ENCODE results near the gene GPC5. TPM values are rescaled to one million over a fixed set of nuclear protein-coding genes. Genes with fewer than 3 reads are reported as not detected.

The GPC5 gene
- total and polyA plus RNA-seq, 4 donors, result 0.51 to 22.4 (median 2.0) TPM

- TF ChIP-seq TAF1 (conservative IDR thresholded peaks at IDR 0.05), result no peak
- no peak for TF ChIP-seq GABPA (IDR thresholded peaks at IDR 0.05 in 1 of 2, conservative IDR thresholded peaks at IDR 0.05 in 1 of 2)
- TF ChIP-seq RXRA (IDR thresholded peaks at IDR 0.05), result no peak
- no peak for TF ChIP-seq ATF3 (IDR thresholded peaks at IDR 0.05)
- no peak for TF ChIP-seq FOXA2 (IDR thresholded peaks at IDR 0.05)
- no peak for TF ChIP-seq EGR1 (IDR thresholded peaks at IDR 0.05; ENCODE audit: low read depth in 2 of 2)
- no peak for TF ChIP-seq ZBTB33 (IDR thresholded peaks at IDR 0.05)
- H3K9ac ChIP-seq (ENCODE audit: low read depth in 1 of 2, low read length in 2 of 2), result no peak overlapping the region
These were observed 1093.4 kb downstream of the GPC5 start for GRCh38 chr13:92491839-92492238.

GRCh38 chr13:92494915-92495314, 1096.5 kb downstream of the GPC5 start:
- WGBS, result 92% methylated on average over 2 of the region's 2 CpGs
- Histone ChIP-seq H3K27ac (ENCODE audit: low read depth in 1 of 2, low read length in 2 of 2) (no peak overlapping the region), H3K4me3 (ENCODE audit: low read depth in 1 of 3, low read length in 3 of 3) (no peak overlapping the region), H3K36me3 (ENCODE audit: control insufficient read depth in 4 of 4, insufficient read depth in 3 of 4, low read depth in 1 of 4, low read length in 3 of 4) (no peaks in the 10 kb centered on the region), H3K9ac (ENCODE audit: low read depth in 1 of 2, low read length in 2 of 2) (no peak overlapping the region), H3K9me3 (ENCODE audit: control insufficient read depth in 4 of 4, low read length in 3 of 4) (no peaks in the 10 kb centered on the region), H3K27me3 (ENCODE audit: control insufficient read depth in 4 of 4, insufficient read depth in 4 of 4, low read length in 3 of 4) (no peaks in the 10 kb centered on the region), H3K4me1 (ENCODE audit: control insufficient read depth in 4 of 4, insufficient read depth in 4 of 4, low read length in 3 of 4) (no peaks in the 10 kb centered on the region)
- no peak for DNase-seq (ENCODE audit: low spot score)
- no peak for TF ChIP-seq SP1 (IDR thresholded peaks at IDR 0.05)
- no peak for TF ChIP-seq JUND (IDR thresholded peaks at IDR 0.05)
- TF ChIP-seq YY1 (IDR thresholded peaks at IDR 0.05), result no peak
- no peak for TF ChIP-seq NR2F2 (IDR thresholded peaks at IDR 0.05)
- TF ChIP-seq CTCF (IDR thresholded peaks at IDR 0.05; ENCODE audit: low read depth, low read length, missing input control), result no peak
- TF ChIP-seq FOXA1 (IDR thresholded peaks at IDR 0.05), result no peak
- TF ChIP-seq HNF4G (IDR thresholded peaks at IDR 0.05), result no peak
- TF ChIP-seq HNF4A (conservative IDR thresholded peaks at IDR 0.05), result no peak
- TF ChIP-seq FOXA2 (IDR thresholded peaks at IDR 0.05), result no peak
- no peak for TF ChIP-seq RXRA (IDR thresholded peaks at IDR 0.05)
- TF ChIP-seq EGR1 (IDR thresholded peaks at IDR 0.05; ENCODE audit: low read depth in 2 of 2), result no peak
- TF ChIP-seq REST (IDR thresholded peaks at IDR 0.05), result no peak

More at GRCh38 chr13:92491839-92492238, 1093.4 kb downstream of the GPC5 start:
- Histone ChIP-seq H3K9me3 (ENCODE audit: control insufficient read depth in 4 of 4, low read length in 3 of 4) (no peaks in the 10 kb centered on the region), H3K36me3 (ENCODE audit: control insufficient read depth in 4 of 4, insufficient read depth in 3 of 4, low read depth in 1 of 4, low read length in 3 of 4) (no peaks in the 10 kb centered on the region), H3K4me1 (ENCODE audit: control insufficient read depth in 4 of 4, insufficient read depth in 4 of 4, low read length in 3 of 4) (no peaks in the 10 kb centered on the region), H3K4me3 (ENCODE audit: low read depth in 1 of 3, low read length in 3 of 3) (no peak overlapping the region), H3K27me3 (ENCODE audit: control insufficient read depth in 4 of 4, insufficient read depth in 4 of 4, low read length in 3 of 4) (no peaks in the 10 kb centered on the region), H3K27ac (ENCODE audit: low read depth in 1 of 2, low read length in 2 of 2) (no peak overlapping the region)
- DNase-seq (ENCODE audit: low spot score), result no peak
